Gastrocnemius medialis (tissue), 4 donors: Measurements from ENCODE around the gene RERE.

ENCODE experiments used
- POLR2A ChIP-seq, 2 donors: fragments of 450-650 bp; IDR thresholded peaks; one replicate each; pipeline ENCODE4 v1.6.1; 2017; ENCODE audit warnings: antibody characterized with exemption in 2 of 2, mild to moderate bottlenecking in 2 of 2, moderate library complexity in 2 of 2
- TF ChIP-seq, protein P1 (sequence below), 5 experiments: fragments of 450-650 bp in 3 of 5; fragments of 200-600 bp in 2 of 5; sonication (generic) in 2 of 5; IDR thresholded peaks in 4 of 5; conservative IDR thresholded peaks in 1 of 5; 1 replicate in 4 of 5; 2 replicates in 1 of 5; pipeline ENCODE4 v1.5.1; 2016 to 2019; ENCODE audit warnings: antibody characterized with exemption in 5 of 5, mild to moderate bottlenecking in 3 of 5, moderate library complexity in 3 of 5

GRCh38 chr1:8382608-8383505, 434.6 kb downstream of the RERE start:
- TF ChIP-seq, protein P1, sequence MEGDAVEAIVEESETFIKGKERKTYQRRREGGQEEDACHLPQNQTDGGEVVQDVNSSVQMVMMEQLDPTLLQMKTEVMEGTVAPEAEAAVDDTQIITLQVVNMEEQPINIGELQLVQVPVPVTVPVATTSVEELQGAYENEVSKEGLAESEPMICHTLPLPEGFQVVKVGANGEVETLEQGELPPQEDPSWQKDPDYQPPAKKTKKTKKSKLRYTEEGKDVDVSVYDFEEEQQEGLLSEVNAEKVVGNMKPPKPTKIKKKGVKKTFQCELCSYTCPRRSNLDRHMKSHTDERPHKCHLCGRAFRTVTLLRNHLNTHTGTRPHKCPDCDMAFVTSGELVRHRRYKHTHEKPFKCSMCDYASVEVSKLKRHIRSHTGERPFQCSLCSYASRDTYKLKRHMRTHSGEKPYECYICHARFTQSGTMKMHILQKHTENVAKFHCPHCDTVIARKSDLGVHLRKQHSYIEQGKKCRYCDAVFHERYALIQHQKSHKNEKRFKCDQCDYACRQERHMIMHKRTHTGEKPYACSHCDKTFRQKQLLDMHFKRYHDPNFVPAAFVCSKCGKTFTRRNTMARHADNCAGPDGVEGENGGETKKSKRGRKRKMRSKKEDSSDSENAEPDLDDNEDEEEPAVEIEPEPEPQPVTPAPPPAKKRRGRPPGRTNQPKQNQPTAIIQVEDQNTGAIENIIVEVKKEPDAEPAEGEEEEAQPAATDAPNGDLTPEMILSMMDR (IDR thresholded peaks at IDR 0.05 in 4 of 5, conservative IDR thresholded peaks at IDR 0.05 in 1 of 5), result no peak
- no peak for TF ChIP-seq POLR2A (IDR thresholded peaks at IDR 0.05)
